Kidney (tissue), 14 donors: ENCODE results near the gene PSPH. TPM values are rescaled to one million over a fixed set of nuclear protein-coding genes. Genes with fewer than 3 reads are reported as not detected.

Experiments
- DNase-seq, 5 donors: peaks; one replicate each; pipeline ENCODE4 v3.0.0-alpha.2; 2013 to 2020
- FAIRE-seq: peaks from 2 replicates; lab custom pipeline; 2012; peaks lifted over from hg19 to GRCh38; lab: Jason Lieb, UNC
- H3K27ac ChIP-seq, 2 donors: one replicate each; pipeline ENCODE4 v1.7.0; 2013; ENCODE audit warnings: low read depth in 2 of 2, low read length in 2 of 2, inconsistent platforms in 1 of 2
- H3K27me3 ChIP-seq: one replicate; pipeline ENCODE4 v1.7.1; 2013; ENCODE audit warnings: low read length, inconsistent platforms; ENCODE audit not compliant: control insufficient read depth, insufficient read depth
- H3K36me3 ChIP-seq, 3 donors: one replicate each; pipeline versions ENCODE4 v1.7.0 to v1.7.1; 2013; ENCODE audit warnings: low read length in 3 of 3, control low read depth in 1 of 3, inconsistent platforms in 1 of 3; ENCODE audit not compliant: insufficient read depth in 3 of 3, control insufficient read depth in 2 of 3
- H3K4me1 ChIP-seq, 3 donors: one replicate each; pipeline versions ENCODE4 v1.7.0 to v1.7.1; 2013; ENCODE audit warnings: low read length in 3 of 3, inconsistent platforms in 1 of 3, low read depth in 1 of 3; ENCODE audit not compliant: control insufficient read depth in 2 of 3, insufficient read depth in 2 of 3
- H3K4me3 ChIP-seq, 3 donors: one replicate each; pipeline versions ENCODE4 v1.7.0 to v1.8.1; 2013; ENCODE audit warnings: low read length in 3 of 3, control low read depth in 1 of 3, inconsistent platforms in 1 of 3
- H3K9ac ChIP-seq, 3 donors: one replicate each; pipeline versions ENCODE4 v1.7.0 to v1.7.1; 2013; ENCODE audit warnings: low read length in 3 of 3, control low read depth in 1 of 3, inconsistent platforms in 1 of 3
- H3K9me3 ChIP-seq, 3 donors: one replicate each; pipeline versions ENCODE4 v1.7.0 to v1.7.1; 2013; ENCODE audit warnings: low read length in 3 of 3, control low read depth in 1 of 3, inconsistent platforms in 1 of 3; ENCODE audit not compliant: control insufficient read depth in 2 of 3, insufficient read depth in 1 of 3
- intact Hi-C: fragments of 100-400 bp; cut with DNase I; formaldehyde crosslinking; loops from one replicate; pipeline ENCODE4 v1.11.1; 2022
- polyA plus RNA-seq: library from polyadenylated mRNA; stranded (reverse); fragments of 350-450 nt; fragmentation: Illumina TruSeq; extraction: RNeasy Lipid Tissue Mini Kit (QIAGEN cat#74804); gene quantifications from one replicate; pipeline ENCODE4 v1.2.3, GENCODE V29; 2014; ENCODE audit warnings: low read depth, low replicate concordance; ENCODE audit not compliant: insufficient read depth
- total RNA-seq: library from RNA; stranded (reverse); fragmentation: NEBNext Ultra II Directional; extraction: Animal tissue kit (Norgen Biotek cat#: 25700); gene quantifications from one replicate; pipeline ENCODE4 v1.2.1, GENCODE V29; 2021
- TF ChIP-seq, protein P1 (sequence below): IDR thresholded peaks from 3 replicates; pipeline ENCODE4 v1.5.1; 2012; ENCODE audit warnings: mild to moderate bottlenecking, moderate library complexity, borderline replicate concordance; ENCODE audit not compliant: insufficient read depth; ENCODE audit errors: extremely low read depth
- donor health status: control.
- donor health status: control.
- donor health status: control.
- donor health status: control.
- donor health status: control.
- donor health status: DM: yes; HTN: yes; CAD: no.
- donor health status: Normal renal cell carcinoma (clear cell type).

Gene PSPH
- total and polyA plus RNA-seq, 2 donors from 2014 or later, result 9.0 to 17.8 TPM

- intact Hi-C loops, result no loop called here
- FAIRE-seq, result no peak
- H3K27ac ChIP-seq, result no peak overlapping the region
- no peaks in the 10 kb centered on the region for H3K36me3 ChIP-seq
- TF ChIP-seq, protein P1, sequence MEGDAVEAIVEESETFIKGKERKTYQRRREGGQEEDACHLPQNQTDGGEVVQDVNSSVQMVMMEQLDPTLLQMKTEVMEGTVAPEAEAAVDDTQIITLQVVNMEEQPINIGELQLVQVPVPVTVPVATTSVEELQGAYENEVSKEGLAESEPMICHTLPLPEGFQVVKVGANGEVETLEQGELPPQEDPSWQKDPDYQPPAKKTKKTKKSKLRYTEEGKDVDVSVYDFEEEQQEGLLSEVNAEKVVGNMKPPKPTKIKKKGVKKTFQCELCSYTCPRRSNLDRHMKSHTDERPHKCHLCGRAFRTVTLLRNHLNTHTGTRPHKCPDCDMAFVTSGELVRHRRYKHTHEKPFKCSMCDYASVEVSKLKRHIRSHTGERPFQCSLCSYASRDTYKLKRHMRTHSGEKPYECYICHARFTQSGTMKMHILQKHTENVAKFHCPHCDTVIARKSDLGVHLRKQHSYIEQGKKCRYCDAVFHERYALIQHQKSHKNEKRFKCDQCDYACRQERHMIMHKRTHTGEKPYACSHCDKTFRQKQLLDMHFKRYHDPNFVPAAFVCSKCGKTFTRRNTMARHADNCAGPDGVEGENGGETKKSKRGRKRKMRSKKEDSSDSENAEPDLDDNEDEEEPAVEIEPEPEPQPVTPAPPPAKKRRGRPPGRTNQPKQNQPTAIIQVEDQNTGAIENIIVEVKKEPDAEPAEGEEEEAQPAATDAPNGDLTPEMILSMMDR, result no peak
- no peaks in the 10 kb centered on the region for H3K4me1 ChIP-seq
- no peak for DNase-seq
- no peaks in the 10 kb centered on the region for H3K9me3 ChIP-seq
- H3K9ac ChIP-seq, result no peak overlapping the region
- H3K4me3 ChIP-seq, result no peak overlapping the region
- no peaks in the 10 kb centered on the region for H3K27me3 ChIP-seq
Measured at GRCh38 chr7:56030340-56030739, 20.9 kb downstream of the PSPH start.

DNA sequence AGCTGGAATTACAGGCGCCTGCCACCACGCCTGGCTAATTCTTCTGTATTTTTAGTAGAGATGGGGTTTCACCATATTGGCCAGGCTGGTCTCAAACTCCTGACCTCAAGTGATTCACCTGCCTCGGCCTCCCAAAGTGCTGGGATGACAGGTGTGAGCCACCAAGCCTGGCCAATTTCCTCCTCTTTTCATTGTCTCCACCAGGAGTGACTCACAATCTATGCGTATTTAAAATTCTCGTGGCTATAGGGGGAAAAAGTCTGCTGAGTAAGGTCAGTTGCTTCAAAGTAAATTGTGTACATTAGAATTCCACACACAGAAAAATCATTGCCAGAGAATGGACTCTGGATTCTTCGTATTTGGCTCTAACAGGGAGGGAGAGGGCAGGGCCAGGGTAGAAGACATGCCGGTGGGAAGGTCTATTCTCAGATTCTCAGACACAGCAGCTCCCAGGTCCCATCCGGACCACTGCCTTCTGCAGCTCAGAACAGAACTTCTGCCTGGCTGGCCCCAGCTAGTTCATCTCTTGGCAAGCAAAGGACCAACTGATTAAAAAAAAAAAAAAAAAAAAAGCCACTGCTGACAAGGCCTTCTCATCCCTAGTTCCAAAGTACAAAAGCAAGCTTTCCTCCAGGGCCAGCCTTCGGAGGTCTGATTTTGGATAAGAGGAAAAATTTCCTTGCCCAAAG, 22.2 kb downstream of the PSPH start:
- TF ChIP-seq, protein P1, result no peak
- Histone ChIP-seq H3K27ac (no peak overlapping the region), H3K4me1 (no peaks in the 10 kb centered on the region), H3K9ac (no peak overlapping the region), H3K9me3 (no peaks in the 10 kb centered on the region), H3K36me3 (no peaks in the 10 kb centered on the region), H3K4me3 (no peak overlapping the region), H3K27me3 (no peaks in the 10 kb centered on the region)
- FAIRE-seq (no peak), DNase-seq (no peak)
- intact Hi-C loops, result no loop called here

DNA sequence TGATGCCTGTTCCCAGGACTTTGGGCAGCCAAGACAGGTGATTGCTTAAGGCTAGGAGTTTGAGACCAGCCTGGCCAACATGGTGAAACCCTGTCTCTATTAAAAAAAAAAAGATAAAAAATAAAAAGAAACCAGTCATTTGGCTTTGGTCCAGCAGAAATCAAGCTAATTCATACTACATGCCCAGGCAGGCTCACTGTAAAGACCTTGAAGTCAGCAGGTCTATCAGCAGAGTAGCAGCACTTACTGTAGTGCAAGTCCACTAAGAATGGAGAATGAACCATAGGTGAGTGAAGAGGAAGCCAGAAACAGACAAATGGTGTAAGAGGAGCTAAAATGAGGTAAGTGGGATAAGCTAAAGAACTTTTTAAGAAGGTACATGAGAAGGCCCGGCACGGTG, 24.7 kb downstream of the PSPH start:
- no peak overlapping the region for H3K27ac ChIP-seq
- H3K4me1 ChIP-seq, result no peaks in the 10 kb centered on the region
- TF ChIP-seq, protein P1, result no peak
- intact Hi-C loops, result no loop called here
- DNase-seq (no peak), FAIRE-seq (no peak)
- no peaks in the 10 kb centered on the region for H3K36me3 ChIP-seq
- no peaks in the 10 kb centered on the region for H3K27me3 ChIP-seq
- no peaks in the 10 kb centered on the region for H3K9me3 ChIP-seq
- no peak overlapping the region for H3K4me3 ChIP-seq
- H3K9ac ChIP-seq, result no peak overlapping the region
